GM12878 (cell line): ENCODE results near the gene NF1. TPM values are rescaled to one million over a fixed set of nuclear protein-coding genes. Genes with fewer than 3 reads are reported as not detected.
A peak's percentile ranks its signal among the peaks of the same experiment; 100 is the strongest.

Experiments used
- ATAC-seq: fragments of 200-7000 bp; cut with Tn5 transposase; 3 replicates; pipeline ENCODE4 v1.9.1; 2020; ENCODE audit warnings: mild to moderate bottlenecking, moderate library complexity
- BruUV-seq: library from RNA; stranded (reverse); fragments of 400-500 nt; replicated peaks from 2 replicates; lab custom pipeline; 2021; lab: Mats Ljungman, UMichigan
- CTCF ChIA-PET: fragments of 300-600 bp; sonication (Branson Sonifier 250); formaldehyde crosslinking; extraction: SDS; loops from one replicate; lab custom pipeline; 2021; ENCODE audit warnings: inconsistent platforms; lab: Yijun Ruan, JAX
- POLR2A ChIA-PET: fragments of 350-600 bp; formaldehyde crosslinking; extraction: SDS; loops from one replicate; lab custom pipeline; 2021; ENCODE audit warnings: inconsistent platforms; lab: Charles Lee
- RAD21 ChIA-PET: fragments of 300-600 bp; sonication (Branson Sonifier 250); formaldehyde crosslinking; loops from one replicate; lab custom pipeline; 2023; ENCODE audit warnings: antibody characterized with exemption; ENCODE audit not compliant: unreplicated experiment; lab: Charles Lee
- SMC1A ChIA-PET: fragments of 300-600 bp; sonication (Branson Sonifier 250); formaldehyde crosslinking; loops from one replicate; lab custom pipeline; 2023; ENCODE audit not compliant: unreplicated experiment, uncharacterized antibody; lab: Charles Lee
- DNase-seq: peaks from one replicate; pipeline ENCODE4 v3.0.0-alpha.2; 2011; ENCODE audit warnings: low read depth, low spot score
- FAIRE-seq: peaks from 3 replicates; lab custom pipeline; 2011; peaks lifted over from hg19 to GRCh38; lab: Jason Lieb, UNC
- H2AFZ ChIP-seq: 2 replicates; pipeline ENCODE4 v1.6.0; 2011; ENCODE audit warnings: low read depth, low read length, control low read depth; ENCODE audit not compliant: control insufficient read depth
- H3K27ac ChIP-seq: 2 replicates; pipeline ENCODE4 v1.5.1; 2011; ENCODE audit warnings: control low read depth; ENCODE audit not compliant: control insufficient read depth, insufficient read depth
- H3K27me3 ChIP-seq, 2 experiments: replicated peaks in 1 of 2; 2 replicates each; pipeline versions ENCODE4 v1.6.0 to v1.6.1; 2011; ENCODE audit warnings: low read length in 1 of 2; ENCODE audit not compliant: control insufficient read depth in 2 of 2, insufficient read depth in 2 of 2
- H3K36me3 ChIP-seq, 2 experiments: 2 replicates each; pipeline ENCODE4 v1.5.1; 2011; ENCODE audit warnings: low read length in 1 of 2; ENCODE audit not compliant: control insufficient read depth in 2 of 2, insufficient read depth in 2 of 2
- H3K4me1 ChIP-seq: 2 replicates; pipeline ENCODE4 v1.6.1; 2011; ENCODE audit warnings: mild to moderate bottlenecking, low read length, moderate library complexity, mixed read lengths; ENCODE audit not compliant: control insufficient read depth, insufficient read depth
- H3K4me2 ChIP-seq: 2 replicates; pipeline ENCODE4 v1.6.0; 2011; ENCODE audit warnings: control low read depth; ENCODE audit not compliant: control insufficient read depth, insufficient read depth
- H3K4me3 ChIP-seq: fragments of 200-600 bp; sonication (generic); 2 replicates; pipeline ENCODE4 v1.5.1; 2016
- H3K79me2 ChIP-seq: 2 replicates; pipeline ENCODE4 v1.6.0; 2011; ENCODE audit warnings: low read length; ENCODE audit not compliant: control insufficient read depth, insufficient read depth
- H3K9ac ChIP-seq: 2 replicates; pipeline ENCODE4 v1.8.0; 2011; ENCODE audit warnings: low read length, control low read depth, mixed read lengths; ENCODE audit not compliant: control insufficient read depth, insufficient read depth
- H3K9me3 ChIP-seq: replicated peaks from 3 replicates; pipeline ENCODE4 v1.5.1; 2011; ENCODE audit warnings: mild to moderate bottlenecking, low read length; ENCODE audit not compliant: control insufficient read depth, insufficient read depth
- H4K20me1 ChIP-seq: 2 replicates; pipeline ENCODE4 v1.6.0; 2011; ENCODE audit not compliant: control insufficient read depth, insufficient read depth
- BCL3 ChIP-seq: IDR thresholded peaks from 2 replicates; pipeline ENCODE4 v1.6.1; 2011; ENCODE audit warnings: borderline replicate concordance, low read depth, mild to moderate bottlenecking, moderate library complexity, low read length; ENCODE audit not compliant: insufficient read depth, poor library complexity, severe bottlenecking
- POU2F2 ChIP-seq: IDR thresholded peaks from 3 replicates; pipeline ENCODE4 v1.6.1; 2011; ENCODE audit warnings: low read depth, mild to moderate bottlenecking, low read length, borderline replicate concordance
- SPI1 ChIP-seq: IDR thresholded peaks from 2 replicates; pipeline ENCODE4 v1.6.1; 2011; ENCODE audit warnings: low read depth, mild to moderate bottlenecking, low read length, moderate library complexity, borderline replicate concordance; ENCODE audit not compliant: insufficient read depth
- WGBS: methylation state at CpG from one replicate; pipeline ENCODE4 v1.1.6; 2016; ENCODE audit warnings: low lambda C conversion rate; ENCODE audit not compliant: insufficient replicate concordance, insufficient coverage; ENCODE audit errors: missing lambda C conversion rate; 5-methylcytosine and 5-hydroxymethylcytosine counted together
- in situ Hi-C: fragments of 300-500 bp; cut with MboI; formaldehyde crosslinking; loops from 9 replicates; pipeline ENCODE4 v1.14.3; 2018; ENCODE audit warnings: mixed read lengths
- intact Hi-C: fragments of 100-400 bp; cut with micrococcal nuclease; formaldehyde crosslinking; loops from one replicate; pipeline ENCODE4 v1.14.2; 2022; ENCODE audit not compliant: unreplicated experiment
- polyA plus RNA-seq, 11 experiments: library from polyadenylated mRNA; depleted of rRNA in 4 of 11; unstranded in 6 of 11; stranded (reverse) in 5 of 11; fragments of >200 nt; fragmentation: Nextera tagmentation in 4 of 11; fragmentation: Illumina TruSeq in 1 of 11; extraction: Ambion mirVana in 4 of 11; extraction: Trizol in 1 of 11; gene quantifications; 1 replicate in 1 of 11; 2 replicates in 10 of 11; pipeline versions ENCODE4 v1.2.1 to v1.2.3, GENCODE V29; 2011 to 2016; ENCODE audit warnings: inconsistent platforms in 2 of 11, missing spikeins in 2 of 11, low read depth in 1 of 11
- total RNA-seq, 4 experiments: library from RNA; depleted of rRNA in 3 of 4; stranded (reverse); fragments of >200 nt in 3 of 4; fragmentation: Illumina TruSeq in 1 of 4; extraction: Trizol in 1 of 4; gene quantifications; 2 replicates each; pipeline versions ENCODE4 v1.2.1 to v1.2.3, GENCODE V29; 2013 to 2021

Gene NF1
- total and polyA plus RNA-seq, 10 of the 15 experiments (the other 5 are each of a cell fraction or from before 2014, with no cell fraction given): 2.5 to 31.8 (median 16.6) TPM

- ChIA-PET RAD21 (no interaction called here), CTCF (interaction anchor here (0.8 kb wide), 1 partner anchor 22 kb away, joined by 3 read pairs; no protein-coding TSS in a partner anchor), SMC1A (interaction anchor here (0.6 kb wide), 1 partner anchor 45 kb away, joined by 3 read pairs; no protein-coding TSS in a partner anchor), POLR2A (interaction anchor here (0.6 kb wide), 1 partner anchor 14 kb away, joined by 5 read pairs; no protein-coding TSS in a partner anchor)
- DNase-seq: no peak
- 50% methylated on average over 13 of the region's 15 CpGs for WGBS
- Histone ChIP-seq H2AFZ (no peak overlapping the region), H3K36me3 (no peaks in the 10 kb centered on the region), H3K9me3 (no peaks in the 10 kb centered on the region), H3K79me2 (no peaks in the 10 kb centered on the region)
- BruUV-seq: no TSS peak
- TF ChIP-seq SPI1: no peak
- TF ChIP-seq, all 136 proteins: peak for 0
- intact Hi-C loops (no loop called here), in situ Hi-C loops (no loop called here)
- Histone ChIP-seq H3K27ac (no peak overlapping the region), H3K4me1 (no peaks in the 10 kb centered on the region), H3K4me2 (no peak overlapping the region), H3K4me3 (no peak overlapping the region), H3K9ac (no peak overlapping the region), H3K27me3 (no peaks in the 10 kb centered on the region), H4K20me1 (no peaks in the 10 kb centered on the region)
- FAIRE-seq: no peak
- no peak for ATAC-seq
Observed at GRCh38 chr17:31413081-31413799, 318.5 kb downstream of the NF1 start.

GRCh38 chr17:31413874-31414549 is 319.2 kb downstream of the NF1 start:
- FAIRE-seq (no peak), DNase-seq (no peak), ATAC-seq (no peak)
- Histone ChIP-seq H3K4me2 (no peak overlapping the region), H3K27me3 (no peaks in the 10 kb centered on the region), H3K9ac (no peak overlapping the region), H3K4me1 (no peaks in the 10 kb centered on the region), H3K79me2 (no peaks in the 10 kb centered on the region), H3K36me3 (no peaks in the 10 kb centered on the region), H3K4me3 (no peak overlapping the region), H2AFZ (no peak overlapping the region), H3K27ac (no peak overlapping the region), H4K20me1 (no peaks in the 10 kb centered on the region), H3K9me3 (no peaks in the 10 kb centered on the region)
- ChIA-PET CTCF (interaction anchor here (0.8 kb wide), 1 partner anchor 21 kb away, joined by 3 read pairs; no protein-coding TSS in a partner anchor), POLR2A (no interaction called here), SMC1A (no interaction called here), RAD21 (no interaction called here)
- BruUV-seq: no TSS peak
- in situ Hi-C loops: no loop called here
- TF ChIP-seq POU2F2 (no peak), BCL3 (peak; percentile 78)
- 34% methylated on average over 12 of the region's 12 CpGs for WGBS
- intact Hi-C loops: no loop called here
